ENCODE results near the gene USP17L22.
"Not testable (repeated sequence)": the region's sequence is repeated elsewhere in the genome, so short reads cannot be mapped to it uniquely, and the experiment has no call there.

DNA sequence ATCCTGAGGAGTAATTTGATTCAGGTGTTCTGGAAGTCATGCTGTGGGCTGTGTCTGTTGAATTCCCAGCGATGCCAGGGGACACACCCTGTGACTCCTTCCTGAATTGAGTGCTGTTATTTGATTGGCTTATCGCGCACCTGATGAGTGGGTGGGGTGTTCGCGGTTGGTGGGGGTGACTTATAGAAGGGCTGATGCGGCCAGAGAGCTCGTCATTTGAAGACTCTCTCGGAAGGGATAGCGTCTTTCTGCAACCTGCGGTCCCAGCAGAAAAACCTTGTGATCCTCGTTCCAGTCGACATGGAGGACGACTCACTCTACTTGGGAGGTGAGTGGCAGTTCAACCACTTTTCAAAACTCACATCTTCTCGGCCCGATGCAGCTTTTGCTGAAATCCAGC lies at the start of gene USP17L22:
- TF ChIP-seq TAF1 (IDR thresholded peaks at IDR 0.05; ENCODE audit: borderline replicate concordance, low read depth, low read length); POLR2AphosphoS5 (IDR thresholded peaks at IDR 0.05; ENCODE audit: low read depth, low read length): not testable (repeated sequence)
